Gastroesophageal sphincter (tissue), 4 donors: ENCODE measurements around the gene TDRD10. TPM values are rescaled to one million over a fixed set of nuclear protein-coding genes. Genes with fewer than 3 reads are reported as not detected.
A peak's percentile ranks its signal among the peaks of the same experiment; 100 is the strongest.

Experiments
- ATAC-seq: fragments of 150-250 bp; one replicate; pipeline ENCODE4 v1.9.1; 2016; ENCODE audit warnings: mild to moderate bottlenecking, moderate library complexity
- H3K27ac ChIP-seq, 4 donors: fragments of 200-600 bp; sonication (generic) in 3 of 4; 1 replicate in 3 of 4; 2 replicates in 1 of 4; pipeline ENCODE4 v1.5.1; 2016 to 2019
- H3K27me3 ChIP-seq: fragments of 200-600 bp; sonication (generic); one replicate; pipeline ENCODE4 v1.5.1; 2019
- H3K36me3 ChIP-seq, 2 donors: fragments of 200-600 bp; sonication (generic); one replicate each; pipeline ENCODE4 v1.5.1; 2019; ENCODE audit warnings: control low read depth in 1 of 2
- H3K4me1 ChIP-seq, 3 donors: fragments of 200-600 bp; sonication (generic); 1 replicate in 2 of 3; 2 replicates in 1 of 3; pipeline ENCODE4 v1.5.1; 2016 to 2019; ENCODE audit warnings: control low read depth in 2 of 3
- H3K4me3 ChIP-seq, 2 donors: fragments of 200-600 bp; sonication (generic); one replicate each; pipeline ENCODE4 v1.5.1; 2019; ENCODE audit warnings: mild to moderate bottlenecking in 1 of 2, moderate library complexity in 1 of 2
- H3K9me3 ChIP-seq, 3 donors: fragments of 200-600 bp; sonication (generic); one replicate each; pipeline ENCODE4 v1.5.1; 2017 to 2019; ENCODE audit warnings: control low read depth in 2 of 3
- EP300 ChIP-seq: sonication (generic); formaldehyde crosslinking; IDR thresholded peaks from one replicate; pipeline ENCODE4 v1.6.1; 2017; ENCODE audit warnings: antibody characterized with exemption, mild to moderate bottlenecking
- POLR2A ChIP-seq, 2 donors: fragments of 450-650 bp; IDR thresholded peaks; one replicate each; pipeline ENCODE4 v1.6.1; 2017; ENCODE audit warnings: antibody characterized with exemption in 2 of 2, mild to moderate bottlenecking in 2 of 2, moderate library complexity in 1 of 2
- POLR2AphosphoS5 ChIP-seq: sonication (generic); formaldehyde crosslinking; IDR thresholded peaks from one replicate; pipeline ENCODE4 v1.6.1; 2017; ENCODE audit warnings: antibody characterized with exemption
- WGBS, 2 donors: methylation state at CpG; one replicate each; pipeline ENCODE4 v1.1.5; 2018; ENCODE audit warnings: low coverage in 1 of 2; 5-methylcytosine and 5-hydroxymethylcytosine counted together
- total RNA-seq, 4 donors: library from RNA; depleted of rRNA; stranded (reverse); fragments of >200 nt; gene quantifications; one replicate each; pipeline ENCODE4 v1.1.0, GENCODE V29; 2016
- TF ChIP-seq, protein P1 (sequence below), 4 experiments: fragments of 200-600 bp in 2 of 4; fragments of 450-650 bp in 2 of 4; sonication (generic) in 1 of 4; IDR thresholded peaks; one replicate each; pipeline ENCODE4 v1.5.1; 2017 to 2019; ENCODE audit warnings: antibody characterized with exemption in 4 of 4, mild to moderate bottlenecking in 2 of 4, moderate library complexity in 2 of 4

The TDRD10 gene
- total RNA-seq, 4 donors from 2014 or later = 1.4 to 3.3 (median 2.8) TPM

DNA sequence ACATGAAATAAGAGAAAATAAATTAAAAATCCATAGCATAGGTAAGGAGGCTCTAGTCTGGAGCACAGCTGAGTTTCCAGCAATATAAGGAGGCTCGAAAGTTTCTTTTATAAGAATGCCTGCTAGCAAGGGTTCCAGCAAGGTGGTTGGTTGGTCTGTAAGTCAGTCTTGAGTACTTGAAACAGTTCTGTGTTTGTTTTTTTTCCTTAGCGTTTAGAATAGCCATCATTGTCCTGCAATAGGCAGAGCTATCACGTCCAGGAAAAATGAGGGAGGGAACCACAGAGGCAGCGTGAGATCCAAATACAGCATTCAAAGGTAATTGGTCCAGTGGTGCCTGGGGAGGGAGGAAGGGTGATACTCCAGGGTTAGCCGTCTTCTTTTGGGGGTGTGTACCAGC lies 48.1 kb downstream of the TDRD10 start:
- WGBS, 2 donors = 30 to 52% methylated on average over 3 to 5 of the region's 5 CpGs
- Histone ChIP-seq H3K4me3 (no peak overlapping the region), H3K4me1 (peaks cover 0 to 34% (median 8%) of the 10 kb centered on the region in 3 donors), H3K27ac (no peak overlapping the region), H3K27me3 (no peaks in the 10 kb centered on the region), H3K9me3 (no peaks in the 10 kb centered on the region), H3K36me3 (peaks cover 0 to 66% of the 10 kb centered on the region in 2 donors)
- ATAC-seq = no peak
- TF ChIP-seq POLR2AphosphoS5 (no peak), EP300 (no peak), POLR2A (IDR thresholded peaks at IDR 0.05) (no peak)
- TF ChIP-seq, protein P1, sequence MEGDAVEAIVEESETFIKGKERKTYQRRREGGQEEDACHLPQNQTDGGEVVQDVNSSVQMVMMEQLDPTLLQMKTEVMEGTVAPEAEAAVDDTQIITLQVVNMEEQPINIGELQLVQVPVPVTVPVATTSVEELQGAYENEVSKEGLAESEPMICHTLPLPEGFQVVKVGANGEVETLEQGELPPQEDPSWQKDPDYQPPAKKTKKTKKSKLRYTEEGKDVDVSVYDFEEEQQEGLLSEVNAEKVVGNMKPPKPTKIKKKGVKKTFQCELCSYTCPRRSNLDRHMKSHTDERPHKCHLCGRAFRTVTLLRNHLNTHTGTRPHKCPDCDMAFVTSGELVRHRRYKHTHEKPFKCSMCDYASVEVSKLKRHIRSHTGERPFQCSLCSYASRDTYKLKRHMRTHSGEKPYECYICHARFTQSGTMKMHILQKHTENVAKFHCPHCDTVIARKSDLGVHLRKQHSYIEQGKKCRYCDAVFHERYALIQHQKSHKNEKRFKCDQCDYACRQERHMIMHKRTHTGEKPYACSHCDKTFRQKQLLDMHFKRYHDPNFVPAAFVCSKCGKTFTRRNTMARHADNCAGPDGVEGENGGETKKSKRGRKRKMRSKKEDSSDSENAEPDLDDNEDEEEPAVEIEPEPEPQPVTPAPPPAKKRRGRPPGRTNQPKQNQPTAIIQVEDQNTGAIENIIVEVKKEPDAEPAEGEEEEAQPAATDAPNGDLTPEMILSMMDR (IDR thresholded peaks at IDR 0.05) = no peak

DNA sequence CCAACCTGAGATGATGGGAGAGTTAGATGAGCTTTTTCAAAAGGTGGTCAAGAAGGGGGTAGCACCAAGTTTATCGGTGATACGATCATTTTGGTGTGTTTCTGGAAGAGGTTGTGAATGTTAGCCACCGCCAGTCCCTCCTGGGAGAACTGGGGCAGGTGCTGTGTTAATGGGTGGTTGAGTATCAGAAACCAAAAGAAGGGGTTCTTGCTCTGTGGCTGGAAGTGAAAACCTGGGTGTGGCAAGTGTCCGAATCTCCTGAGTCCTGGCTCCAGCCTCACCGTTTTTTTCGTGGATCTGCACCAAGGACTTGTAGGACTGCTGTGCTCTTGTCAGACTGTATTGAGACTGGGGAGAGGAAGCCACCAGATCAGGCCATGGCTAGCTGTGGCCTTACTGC lies 48.6 kb downstream of the TDRD10 start:
- no peak for ATAC-seq
- 67 to 72% methylated on average over 3 to 4 of the region's 6 CpGs for WGBS, 2 donors
- no peaks in the 10 kb centered on the region for H3K9me3 ChIP-seq
- H3K27ac ChIP-seq = no peak overlapping the region
- no peaks in the 10 kb centered on the region for H3K27me3 ChIP-seq
- no peak for TF ChIP-seq POLR2AphosphoS5
- TF ChIP-seq POLR2A (IDR thresholded peaks at IDR 0.05) = no peak
- TF ChIP-seq, protein P1 (IDR thresholded peaks at IDR 0.05) = no peak
- TF ChIP-seq EP300 = no peak
- peaks cover 0 to 72% of the 10 kb centered on the region in 2 donors for H3K36me3 ChIP-seq
- H3K4me3 ChIP-seq = no peak overlapping the region
- H3K4me1 ChIP-seq = peaks cover 0 to 40% (median 8%) of the 10 kb centered on the region in 3 donors

DNA sequence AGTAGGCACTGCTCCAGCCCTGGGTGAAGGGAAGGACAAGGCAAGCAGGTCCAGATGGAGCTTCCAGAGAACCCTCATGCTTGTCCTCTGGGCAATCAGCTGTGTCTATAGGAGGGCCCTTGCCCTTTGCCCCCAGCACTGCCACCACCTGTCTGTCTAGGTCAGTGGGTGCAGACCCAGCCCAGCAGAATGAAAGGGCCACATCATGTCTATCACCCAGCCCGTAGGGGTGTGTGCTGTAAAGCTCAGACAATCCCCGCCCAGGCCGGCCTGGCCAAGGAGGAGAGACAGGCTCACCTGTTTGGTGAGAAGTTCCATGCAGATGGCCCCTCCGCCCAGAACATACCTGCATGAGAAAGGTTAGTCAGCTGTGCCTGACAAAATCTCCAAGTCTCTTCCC lies 49.5 kb downstream of the TDRD10 start:
- H3K36me3 ChIP-seq = peaks cover 0 to 75% of the 10 kb centered on the region in 2 donors
- ATAC-seq = no peak
- peaks cover 0 to 48% (median 15%) of the 10 kb centered on the region in 3 donors for H3K4me1 ChIP-seq
- no peak overlapping the region for H3K4me3 ChIP-seq
- TF ChIP-seq POLR2AphosphoS5 = no peak
- no peak for TF ChIP-seq POLR2A (IDR thresholded peaks at IDR 0.05)
- TF ChIP-seq, protein P1 (IDR thresholded peaks at IDR 0.05) = no peak
- TF ChIP-seq EP300 = no peak
- no CpG with 5 or more reads among the region's 4 CpGs for WGBS, 2 donors
- H3K27me3 ChIP-seq = no peaks in the 10 kb centered on the region
- no peaks in the 10 kb centered on the region for H3K9me3 ChIP-seq
- H3K27ac ChIP-seq = no peak overlapping the region

DNA sequence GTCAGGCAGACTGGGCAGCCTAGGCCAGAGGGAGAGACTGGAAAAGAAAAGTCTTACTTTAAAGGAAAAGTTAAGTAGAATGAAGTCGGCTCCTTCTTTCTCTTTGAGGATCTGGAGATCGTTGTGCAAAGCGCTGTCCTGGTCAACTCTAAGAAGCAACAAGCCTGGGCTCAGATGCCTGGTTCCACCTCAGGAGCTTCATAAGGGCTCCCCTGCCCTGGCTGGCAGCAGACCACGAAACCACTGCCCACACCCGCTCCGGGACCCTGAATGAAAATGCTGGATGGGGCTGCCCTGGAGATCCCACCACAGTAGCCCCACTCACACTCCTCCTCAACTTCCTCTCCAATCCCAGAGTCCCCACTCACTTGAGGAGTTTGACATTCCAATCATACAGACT lies 50.0 kb downstream of the TDRD10 start:
- TF ChIP-seq, protein P1 (IDR thresholded peaks at IDR 0.05) = no peak
- no peak for TF ChIP-seq EP300
- TF ChIP-seq POLR2A (IDR thresholded peaks at IDR 0.05) = no peak
- no peaks in the 10 kb centered on the region for H3K27me3 ChIP-seq
- H3K4me3 ChIP-seq = no peak overlapping the region
- H3K27ac ChIP-seq = peak overlapping the region in 1 of 4 donors; percentile 6
- no peaks in the 10 kb centered on the region for H3K9me3 ChIP-seq
- peaks cover 0 to 54% (median 18%) of the 10 kb centered on the region in 3 donors for H3K4me1 ChIP-seq
- 93 to 96% methylated on average over 3 to 4 of the region's 6 CpGs for WGBS, 2 donors
- peaks cover 0 to 75% of the 10 kb centered on the region in 2 donors for H3K36me3 ChIP-seq
- no peak for ATAC-seq
